Esophagus squamous epithelium (tissue), 5 donors: Measurements from ENCODE around the gene CD34. TPM values are rescaled to one million over a fixed set of nuclear protein-coding genes. Genes with fewer than 3 reads are reported as not detected.

Experiments
- DNase-seq: peaks from one replicate; lab custom pipeline; 2025; lab: John Stamatoyannopoulos, UW
- H3K27ac ChIP-seq, 4 donors: fragments of 200-600 bp; sonication (generic); one replicate each; pipeline ENCODE4 v1.5.1; 2016 to 2019; ENCODE audit warnings: mild to moderate bottlenecking in 1 of 4
- H3K27me3 ChIP-seq, 4 donors: fragments of 200-600 bp; sonication (generic); 1 replicate in 3 of 4; 2 replicates in 1 of 4; pipeline versions ENCODE4 v1.5.1 to v1.6.0; 2017 to 2021; ENCODE audit warnings: antibody characterized with exemption in 1 of 4
- H3K36me3 ChIP-seq, 3 donors: fragments of 200-600 bp; sonication (generic); one replicate each; pipeline ENCODE4 v1.5.1; 2016 to 2019
- H3K4me1 ChIP-seq, 3 donors: fragments of 200-600 bp; sonication (generic); one replicate each; pipeline ENCODE4 v1.5.1; 2017 to 2019
- H3K4me3 ChIP-seq, 4 donors: fragments of 200-600 bp; sonication (generic); 1 replicate in 3 of 4; 2 replicates in 1 of 4; pipeline ENCODE4 v1.5.1; 2016 to 2019; ENCODE audit warnings: mild to moderate bottlenecking in 2 of 4, moderate library complexity in 1 of 4
- H3K9me3 ChIP-seq, 3 donors: fragments of 200-600 bp; sonication (generic); one replicate each; pipeline ENCODE4 v1.5.1; 2016 to 2019
- CTCF ChIP-seq, 6 experiments: fragments of 450-650 bp in 4 of 6; fragments of 200-600 bp in 2 of 6; sonication (generic) in 2 of 6; IDR thresholded peaks; one replicate each; pipeline ENCODE4 v1.5.1; 2016 to 2019; ENCODE audit warnings: antibody characterized with exemption in 6 of 6, mild to moderate bottlenecking in 4 of 6, moderate library complexity in 4 of 6
- POLR2A ChIP-seq, 4 donors: fragments of 450-650 bp; IDR thresholded peaks; one replicate each; pipeline ENCODE4 v1.6.1; 2017; ENCODE audit warnings: antibody characterized with exemption in 4 of 4, mild to moderate bottlenecking in 4 of 4, moderate library complexity in 3 of 4
- WGBS, 2 donors: methylation state at CpG; one replicate each; pipeline ENCODE4 v1.1.5; 2018; 5-methylcytosine and 5-hydroxymethylcytosine counted together
- intact Hi-C: fragments of 100-400 bp; cut with DNase I; formaldehyde crosslinking; loops from one replicate; pipeline ENCODE4 v1.15.0; 2022
- total RNA-seq, 4 donors: library from RNA; depleted of rRNA; stranded (reverse); fragments of >200 nt; gene quantifications; one replicate each; pipeline ENCODE4 v1.1.0, GENCODE V29; 2016
- donor health status: DM: yes; HTN: yes; CAD: no.

CD34 gene
- total RNA-seq, 4 donors from 2014 or later: 1.3 to 32.2 (median 11.0) TPM

GRCh38 chr1:207896547-207896946 lies 14.4 kb downstream of the CD34 start:
- no peak for TF ChIP-seq POLR2A (IDR thresholded peaks at IDR 0.05)
- no peak for TF ChIP-seq CTCF (IDR thresholded peaks at IDR 0.05)
- intact Hi-C loops: no loop called here
- no peaks in the 10 kb centered on the region for H3K27me3 ChIP-seq
- H3K27ac ChIP-seq: no peak overlapping the region
- H3K36me3 ChIP-seq: no peaks in the 10 kb centered on the region
- H3K4me1 ChIP-seq: peaks cover 0 to 34% (median 0%) of the 10 kb centered on the region in 3 donors
- no peaks in the 10 kb centered on the region for H3K9me3 ChIP-seq
- no peak for DNase-seq
- no peak overlapping the region for H3K4me3 ChIP-seq

GRCh38 chr1:207894704-207895103 lies 16.2 kb downstream of the CD34 start:
- Histone ChIP-seq H3K27me3 (no peaks in the 10 kb centered on the region), H3K27ac (no peak overlapping the region), H3K4me1 (peaks cover 9 to 52% (median 17%) of the 10 kb centered on the region in 3 donors), H3K4me3 (no peak overlapping the region), H3K9me3 (no peaks in the 10 kb centered on the region), H3K36me3 (no peaks in the 10 kb centered on the region)
- intact Hi-C loops: no loop called here
- no peak for DNase-seq
- no peak for TF ChIP-seq POLR2A (IDR thresholded peaks at IDR 0.05)
- TF ChIP-seq CTCF (IDR thresholded peaks at IDR 0.05): no peak
- WGBS, 2 donors: 90 to 100% methylated on average over 2 of the region's 2 CpGs

GRCh38 chr1:207893737-207894582 lies 17.0 kb downstream of the CD34 start:
- Histone ChIP-seq H3K4me1 (peaks cover 16 to 60% (median 24%) of the 10 kb centered on the region in 3 donors), H3K27me3 (no peaks in the 10 kb centered on the region), H3K4me3 (no peak overlapping the region), H3K27ac (no peak overlapping the region), H3K9me3 (no peaks in the 10 kb centered on the region), H3K36me3 (no peaks in the 10 kb centered on the region)
- TF ChIP-seq POLR2A (IDR thresholded peaks at IDR 0.05): no peak
- DNase-seq: no peak
- 59 to 62% methylated on average over 6 of the region's 6 CpGs for WGBS, 2 donors
- intact Hi-C loops: no loop called here

- Histone ChIP-seq H3K4me3 (no peak overlapping the region), H3K27ac (peak overlapping the region in 2 of 4 donors; percentile 82 to 87), H3K27me3 (no peaks in the 10 kb centered on the region), H3K36me3 (no peaks in the 10 kb centered on the region), H3K4me1 (peaks cover 20 to 62% (median 32%) of the 10 kb centered on the region in 3 donors), H3K9me3 (no peaks in the 10 kb centered on the region)
- DNase-seq: no peak
- intact Hi-C loops: no loop called here
- TF ChIP-seq POLR2A (IDR thresholded peaks at IDR 0.05): no peak
- no peak for TF ChIP-seq CTCF (IDR thresholded peaks at IDR 0.05)
- 58 to 81% methylated on average over 5 of the region's 5 CpGs for WGBS, 2 donors
Measured at GRCh38 chr1:207892764-207893163, 18.2 kb downstream of the CD34 start.

- intact Hi-C loops: no loop called here
- Histone ChIP-seq H3K27me3 (no peaks in the 10 kb centered on the region), H3K4me3 (no peak overlapping the region), H3K9me3 (no peaks in the 10 kb centered on the region), H3K36me3 (no peaks in the 10 kb centered on the region), H3K27ac (peak overlapping the region; percentile 53 to 87 (median 74)), H3K4me1 (peaks cover 20 to 71% (median 32%) of the 10 kb centered on the region in 3 donors)
- TF ChIP-seq POLR2A (IDR thresholded peaks at IDR 0.05): no peak
- no peak for TF ChIP-seq CTCF (IDR thresholded peaks at IDR 0.05)
- no peak for DNase-seq
- 75 to 83% methylated on average over 3 to 5 of the region's 6 CpGs for WGBS, 2 donors
Measured at GRCh38 chr1:207891148-207891547, 19.8 kb downstream of the CD34 start.
